GM12878 (cell line): ENCODE data around the gene CPNE6. TPM values are rescaled to one million over a fixed set of nuclear protein-coding genes. Genes with fewer than 3 reads are reported as not detected.
A peak's percentile ranks its signal among the peaks of the same experiment; 100 is the strongest.

ENCODE experiments used
- ESRRA ChIP-seq: IDR thresholded peaks from 2 replicates; pipeline ENCODE4 v1.6.1; 2012; ENCODE audit warnings: mild to moderate bottlenecking, low read length, improper control_type of control experiment
- FOS ChIP-seq: IDR thresholded peaks from 3 replicates; pipeline ENCODE4 v1.6.1; 2011; ENCODE audit warnings: borderline replicate concordance; ENCODE audit not compliant: insufficient read length; ENCODE audit errors: extremely low read depth
- IRF3 ChIP-seq: fragments of 450-650 bp; IDR thresholded peaks from 2 replicates; pipeline ENCODE4 v1.6.1; 2014; ENCODE audit warnings: mild to moderate bottlenecking
- IRF5 ChIP-seq: fragments of 450-650 bp; IDR thresholded peaks from 2 replicates; pipeline ENCODE4 v1.6.1; 2017; ENCODE audit warnings: borderline replicate concordance
- MTA3 ChIP-seq: IDR thresholded peaks from 2 replicates; pipeline ENCODE4 v1.6.1; 2012; ENCODE audit warnings: low read length, inconsistent platforms, borderline replicate concordance
- MXI1 ChIP-seq: fragments of 150-350 bp; IDR thresholded peaks from 2 replicates; pipeline ENCODE4 v1.6.1; 2011; ENCODE audit warnings: low read depth, mild to moderate bottlenecking, inconsistent platforms, low read length, improper control_type of control experiment
- NR2F1 ChIP-seq: fragments of 450-650 bp; conservative IDR thresholded peaks from 2 replicates; pipeline ENCODE4 v1.6.1; 2017; ENCODE audit warnings: mild to moderate bottlenecking
- POLR2AphosphoS5 ChIP-seq: IDR thresholded peaks from 2 replicates; pipeline ENCODE4 v1.6.1; 2011; ENCODE audit warnings: mild to moderate bottlenecking, low read length, inconsistent platforms
- RELA ChIP-seq: fragments of 450-650 bp; IDR thresholded peaks from 2 replicates; pipeline ENCODE4 v1.8.0; 2014; ENCODE audit warnings: borderline replicate concordance; ENCODE audit not compliant: partially characterized antibody
- SMAD5 ChIP-seq: IDR thresholded peaks from 2 replicates; pipeline ENCODE4 v1.6.1; 2016; ENCODE audit warnings: antibody characterized with exemption, low read depth
- SP1 ChIP-seq: IDR thresholded peaks from one replicate; pipeline ENCODE4 v1.6.1; 2011; ENCODE audit warnings: low read depth, low read length
- SPI1 ChIP-seq: IDR thresholded peaks from 2 replicates; pipeline ENCODE4 v1.6.1; 2011; ENCODE audit warnings: low read depth, mild to moderate bottlenecking, low read length, moderate library complexity, borderline replicate concordance; ENCODE audit not compliant: insufficient read depth
- SRF ChIP-seq, 2 experiments: IDR thresholded peaks; 2 replicates each; pipeline ENCODE4 v1.6.1; 2011; ENCODE audit warnings: low read depth in 2 of 2, low read length in 2 of 2, mild to moderate bottlenecking in 1 of 2, moderate library complexity in 1 of 2
- STAT3 ChIP-seq: IDR thresholded peaks from 2 replicates; pipeline ENCODE4 v1.6.1; 2011; ENCODE audit warnings: low read depth, low read length, improper control_type of control experiment
- TCF3 ChIP-seq: IDR thresholded peaks from 2 replicates; pipeline ENCODE4 v1.6.1; 2012; ENCODE audit warnings: low read depth, mild to moderate bottlenecking, low read length, borderline replicate concordance; ENCODE audit not compliant: insufficient read depth
- TCF7 ChIP-seq: IDR thresholded peaks from 2 replicates; pipeline ENCODE4 v1.6.1; 2014; ENCODE audit warnings: antibody characterized with exemption, borderline replicate concordance
- polyA plus RNA-seq, 11 experiments: library from polyadenylated mRNA; depleted of rRNA in 4 of 11; unstranded in 6 of 11; stranded (reverse) in 5 of 11; fragments of >200 nt; fragmentation: Nextera tagmentation in 4 of 11; fragmentation: Illumina TruSeq in 1 of 11; extraction: Ambion mirVana in 4 of 11; extraction: Trizol in 1 of 11; gene quantifications; 1 replicate in 1 of 11; 2 replicates in 10 of 11; pipeline versions ENCODE4 v1.2.1 to v1.2.3, GENCODE V29; 2011 to 2016; ENCODE audit warnings: inconsistent platforms in 2 of 11, missing spikeins in 2 of 11, low read depth in 1 of 11
- total RNA-seq, 4 experiments: library from RNA; depleted of rRNA in 3 of 4; stranded (reverse); fragments of >200 nt in 3 of 4; fragmentation: Illumina TruSeq in 1 of 4; extraction: Trizol in 1 of 4; gene quantifications; 2 replicates each; pipeline versions ENCODE4 v1.2.1 to v1.2.3, GENCODE V29; 2013 to 2021
- TF ChIP-seq, protein P1 (sequence below): fragments of 450-650 bp; IDR thresholded peaks from 2 replicates; pipeline ENCODE4 v1.6.1; 2017; ENCODE audit warnings: mild to moderate bottlenecking
- TF ChIP-seq, protein P2 (sequence below): fragments of 450-650 bp; formaldehyde crosslinking; IDR thresholded peaks from 2 replicates; pipeline ENCODE4 v1.5.0; 2022; ENCODE audit warnings: mild to moderate bottlenecking, missing genetic modification characterization
- TF ChIP-seq, protein P3 (sequence below): fragments of 450-650 bp; IDR thresholded peaks from 2 replicates; pipeline ENCODE4 v1.6.1; 2017; ENCODE audit warnings: mild to moderate bottlenecking, low read depth, inconsistent platforms; ENCODE audit not compliant: poor library complexity, severe bottlenecking

The CPNE6 gene
- total and polyA plus RNA-seq, 10 of the 15 experiments (the other 5 are each of a cell fraction or from before 2014, with no cell fraction given) = 0.06 to 0.43 (median 0.18) TPM; not detected in 3

DNA sequence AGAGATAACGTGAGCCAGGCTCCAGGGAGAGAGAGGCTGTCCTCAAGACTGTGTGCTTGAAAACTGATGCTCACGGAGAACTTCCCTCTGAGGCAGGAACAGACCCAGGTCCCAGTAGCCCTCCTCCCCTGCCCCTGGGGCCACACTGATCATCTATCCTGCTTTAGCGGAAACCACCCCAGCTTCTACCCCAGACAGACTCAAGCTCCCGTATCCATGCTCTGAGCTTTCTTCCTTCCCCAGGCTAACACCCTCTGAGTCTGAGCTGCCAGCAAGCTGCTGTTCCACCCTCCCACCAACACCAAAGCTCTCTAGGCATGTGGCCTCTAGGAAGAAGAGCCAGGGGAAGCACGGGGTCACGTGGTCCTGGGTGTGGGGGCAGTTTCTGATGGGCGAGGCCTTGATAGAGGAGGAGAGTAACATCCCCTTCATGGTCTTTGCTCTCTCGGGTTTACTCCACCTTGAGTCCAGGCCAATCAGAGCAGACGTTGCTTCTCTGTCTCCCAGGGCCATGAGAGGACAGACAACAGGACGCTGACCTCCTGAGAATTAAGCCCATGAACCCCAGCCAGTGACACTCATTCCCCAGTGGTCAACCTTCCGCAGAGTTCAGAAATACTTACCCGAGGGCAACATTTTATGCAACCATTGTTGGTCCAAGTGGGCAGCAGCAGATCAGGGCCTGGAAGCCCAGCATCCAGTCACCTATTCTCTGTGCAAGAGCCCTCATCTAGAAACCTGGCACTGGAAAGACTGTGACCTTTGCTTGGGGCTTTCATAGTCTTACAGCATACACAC lies 24.1 kb downstream of the CPNE6 start (continued):
- TF ChIP-seq TCF7 (no peak), SPI1 (no peak), SMAD5 (peak; percentile 99), MXI1 (peak; percentile 87), SRF (IDR thresholded peaks at IDR 0.05; ENCODE audit: low read depth in 2 of 2, low read length in 2 of 2) (no peak; a peak in 1 of 4 replicates), IRF5 (no peak), SP1 (no peak), TCF3 (0 out of 2 replicates have a peak, but pooled peaks have one; percentile 16), POLR2AphosphoS5 (peak; percentile 99), IRF3 (no peak), MTA3 (0 out of 2 replicates have a peak, but pooled peaks have one; percentile 78), ESRRA (0 out of 2 replicates have a peak, but pooled peaks have one; percentile 35), FOS (no peak), NR2F1 (peak; percentile 74; the same call in 1 of the 2 replicates), RELA (peak; percentile 50), STAT3 (peak; percentile 62; the same call in 1 of the 2 replicates)
- TF ChIP-seq, protein P1, sequence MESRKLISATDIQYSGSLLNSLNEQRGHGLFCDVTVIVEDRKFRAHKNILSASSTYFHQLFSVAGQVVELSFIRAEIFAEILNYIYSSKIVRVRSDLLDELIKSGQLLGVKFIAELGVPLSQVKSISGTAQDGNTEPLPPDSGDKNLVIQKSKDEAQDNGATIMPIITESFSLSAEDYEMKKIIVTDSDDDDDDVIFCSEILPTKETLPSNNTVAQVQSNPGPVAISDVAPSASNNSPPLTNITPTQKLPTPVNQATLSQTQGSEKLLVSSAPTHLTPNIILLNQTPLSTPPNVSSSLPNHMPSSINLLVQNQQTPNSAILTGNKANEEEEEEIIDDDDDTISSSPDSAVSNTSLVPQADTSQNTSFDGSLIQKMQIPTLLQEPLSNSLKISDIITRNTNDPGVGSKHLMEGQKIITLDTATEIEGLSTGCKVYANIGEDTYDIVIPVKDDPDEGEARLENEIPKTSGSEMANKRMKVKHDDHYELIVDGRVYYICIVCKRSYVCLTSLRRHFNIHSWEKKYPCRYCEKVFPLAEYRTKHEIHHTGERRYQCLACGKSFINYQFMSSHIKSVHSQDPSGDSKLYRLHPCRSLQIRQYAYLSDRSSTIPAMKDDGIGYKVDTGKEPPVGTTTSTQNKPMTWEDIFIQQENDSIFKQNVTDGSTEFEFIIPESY = no peak
- TF ChIP-seq, protein P2, sequence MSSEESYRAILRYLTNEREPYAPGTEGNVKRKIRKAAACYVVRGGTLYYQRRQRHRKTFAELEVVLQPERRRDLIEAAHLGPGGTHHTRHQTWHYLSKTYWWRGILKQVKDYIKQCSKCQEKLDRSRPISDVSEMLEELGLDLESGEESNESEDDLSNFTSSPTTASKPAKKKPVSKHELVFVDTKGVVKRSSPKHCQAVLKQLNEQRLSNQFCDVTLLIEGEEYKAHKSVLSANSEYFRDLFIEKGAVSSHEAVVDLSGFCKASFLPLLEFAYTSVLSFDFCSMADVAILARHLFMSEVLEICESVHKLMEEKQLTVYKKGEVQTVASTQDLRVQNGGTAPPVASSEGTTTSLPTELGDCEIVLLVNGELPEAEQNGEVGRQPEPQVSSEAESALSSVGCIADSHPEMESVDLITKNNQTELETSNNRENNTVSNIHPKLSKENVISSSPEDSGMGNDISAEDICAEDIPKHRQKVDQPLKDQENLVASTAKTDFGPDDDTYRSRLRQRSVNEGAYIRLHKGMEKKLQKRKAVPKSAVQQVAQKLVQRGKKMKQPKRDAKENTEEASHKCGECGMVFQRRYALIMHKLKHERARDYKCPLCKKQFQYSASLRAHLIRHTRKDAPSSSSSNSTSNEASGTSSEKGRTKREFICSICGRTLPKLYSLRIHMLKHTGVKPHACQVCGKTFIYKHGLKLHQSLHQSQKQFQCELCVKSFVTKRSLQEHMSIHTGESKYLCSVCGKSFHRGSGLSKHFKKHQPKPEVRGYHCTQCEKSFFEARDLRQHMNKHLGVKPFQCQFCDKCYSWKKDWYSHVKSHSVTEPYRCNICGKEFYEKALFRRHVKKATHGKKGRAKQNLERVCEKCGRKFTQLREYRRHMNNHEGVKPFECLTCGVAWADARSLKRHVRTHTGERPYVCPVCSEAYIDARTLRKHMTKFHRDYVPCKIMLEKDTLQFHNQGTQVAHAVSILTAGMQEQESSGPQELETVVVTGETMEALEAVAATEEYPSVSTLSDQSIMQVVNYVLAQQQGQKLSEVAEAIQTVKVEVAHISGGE (CRISPR knock-in tag) = peak; percentile 33; the same call in 1 of the 2 replicates
- TF ChIP-seq, protein P3, sequence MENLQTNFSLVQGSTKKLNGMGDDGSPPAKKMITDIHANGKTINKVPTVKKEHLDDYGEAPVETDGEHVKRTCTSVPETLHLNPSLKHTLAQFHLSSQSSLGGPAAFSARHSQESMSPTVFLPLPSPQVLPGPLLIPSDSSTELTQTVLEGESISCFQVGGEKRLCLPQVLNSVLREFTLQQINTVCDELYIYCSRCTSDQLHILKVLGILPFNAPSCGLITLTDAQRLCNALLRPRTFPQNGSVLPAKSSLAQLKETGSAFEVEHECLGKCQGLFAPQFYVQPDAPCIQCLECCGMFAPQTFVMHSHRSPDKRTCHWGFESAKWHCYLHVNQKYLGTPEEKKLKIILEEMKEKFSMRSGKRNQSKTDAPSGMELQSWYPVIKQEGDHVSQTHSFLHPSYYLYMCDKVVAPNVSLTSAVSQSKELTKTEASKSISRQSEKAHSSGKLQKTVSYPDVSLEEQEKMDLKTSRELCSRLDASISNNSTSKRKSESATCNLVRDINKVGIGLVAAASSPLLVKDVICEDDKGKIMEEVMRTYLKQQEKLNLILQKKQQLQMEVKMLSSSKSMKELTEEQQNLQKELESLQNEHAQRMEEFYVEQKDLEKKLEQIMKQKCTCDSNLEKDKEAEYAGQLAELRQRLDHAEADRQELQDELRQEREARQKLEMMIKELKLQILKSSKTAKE = no peak
